ENCODE results near the gene RYR3.

RYR3 gene

GRCh38 chr15:33382491-33382890 is 71.7 kb downstream of the RYR3 start:
- no peak for DNase-seq (ENCODE audit: low read depth)

GRCh38 chr15:33384307-33384706 is 73.5 kb downstream of the RYR3 start:
- DNase-seq (ENCODE audit: low read depth): no peak

GRCh38 chr15:33392453-33392852 is 81.7 kb downstream of the RYR3 start:
- no peak for DNase-seq (ENCODE audit: low read depth)

GRCh38 chr15:33393546-33393945 is 82.8 kb downstream of the RYR3 start:
- DNase-seq (ENCODE audit: low read depth): no peak

GRCh38 chr15:33395321-33395720 is 84.6 kb downstream of the RYR3 start:
- DNase-seq (ENCODE audit: low read depth): no peak

- DNase-seq (ENCODE audit: low read depth): no peak
Measured at GRCh38 chr15:33395846-33396245, 85.1 kb downstream of the RYR3 start.

GRCh38 chr15:33396475-33396874 is 85.7 kb downstream of the RYR3 start:
- DNase-seq (ENCODE audit: low read depth): no peak

- DNase-seq (ENCODE audit: low read depth): no peak
Measured at GRCh38 chr15:33398555-33398954, 87.8 kb downstream of the RYR3 start.

GRCh38 chr15:33400941-33401340 is 90.2 kb downstream of the RYR3 start:
- no peak for DNase-seq (ENCODE audit: low read depth)

- no peak for DNase-seq (ENCODE audit: low read depth)
Measured at GRCh38 chr15:33402600-33402999, 91.8 kb downstream of the RYR3 start.

- DNase-seq (ENCODE audit: low read depth): no peak
Measured at GRCh38 chr15:33405096-33405495, 94.3 kb downstream of the RYR3 start.

- no peak for DNase-seq (ENCODE audit: low read depth)
Measured at GRCh38 chr15:33411596-33412540, 101.1 kb downstream of the RYR3 start.

- DNase-seq (ENCODE audit: low read depth): no peak
Measured at GRCh38 chr15:33419701-33420100, 108.9 kb downstream of the RYR3 start.

- no peak for DNase-seq (ENCODE audit: low read depth)
Measured at GRCh38 chr15:33424025-33424424, 113.3 kb downstream of the RYR3 start.

- no peak for DNase-seq (ENCODE audit: low read depth)
Measured at GRCh38 chr15:33425142-33425541, 114.4 kb downstream of the RYR3 start.

- no peak for DNase-seq (ENCODE audit: low read depth)
Measured at GRCh38 chr15:33430577-33430976, 119.8 kb downstream of the RYR3 start.

GRCh38 chr15:33433821-33434220 is 123.1 kb downstream of the RYR3 start:
- DNase-seq (ENCODE audit: low read depth): no peak

- DNase-seq (ENCODE audit: low read depth): no peak
Measured at GRCh38 chr15:33438396-33438795, 127.6 kb downstream of the RYR3 start.

- DNase-seq (ENCODE audit: low read depth): no peak
Measured at GRCh38 chr15:33440900-33441299, 130.1 kb downstream of the RYR3 start.

GRCh38 chr15:33442449-33442848 is 131.7 kb downstream of the RYR3 start:
- DNase-seq (ENCODE audit: low read depth): no peak

GRCh38 chr15:33443708-33444107 is 132.9 kb downstream of the RYR3 start:
- no peak for DNase-seq (ENCODE audit: low read depth)

- no peak for DNase-seq (ENCODE audit: low read depth)
Measured at GRCh38 chr15:33445984-33446383, 135.2 kb downstream of the RYR3 start.

GRCh38 chr15:33448151-33448550 is 137.4 kb downstream of the RYR3 start:
- no peak for DNase-seq (ENCODE audit: low read depth)

All from stimulated activated CD8-positive, alpha-beta memory T cell treated with anti-CD3 and anti-CD28 coated beads, Interleukin-4, amount 100 ng/mL, for 24 hours (primary cell).